Mesenchymal stem cell (in vitro differentiated cells and primary cell): ENCODE measurements around the gene CLEC6A.

Source experiments
- DNase-seq: peaks from one replicate; pipeline ENCODE4 v3.0.0-alpha.2; 2013
- H2AFZ ChIP-seq: one replicate; pipeline ENCODE4 v1.6.1; 2013; ENCODE audit warnings: low read depth, mild to moderate bottlenecking, control low read depth, inconsistent platforms, low read length, moderate library complexity
- H2AK5ac ChIP-seq: 2 replicates; pipeline ENCODE4 v1.6.1; 2013; ENCODE audit warnings: low read length, moderate library complexity, mild to moderate bottlenecking, inconsistent platforms; ENCODE audit not compliant: severe bottlenecking
- H2BK120ac ChIP-seq: one replicate; pipeline ENCODE4 v1.6.1; 2013; ENCODE audit warnings: low read depth, mild to moderate bottlenecking, inconsistent platforms, low read length, moderate library complexity
- H2BK12ac ChIP-seq, 2 experiments: one replicate each; pipeline ENCODE4 v1.6.1; 2013; ENCODE audit warnings: inconsistent platforms in 2 of 2, low read length in 2 of 2, mild to moderate bottlenecking in 2 of 2, moderate library complexity in 2 of 2, control low read depth in 1 of 2
- H2BK15ac ChIP-seq: one replicate; pipeline ENCODE4 v1.6.1; 2013; ENCODE audit warnings: mild to moderate bottlenecking, low read depth, inconsistent platforms; ENCODE audit not compliant: poor library complexity, severe bottlenecking
- H2BK5ac ChIP-seq: 2 replicates; pipeline ENCODE4 v1.6.1; 2013; ENCODE audit warnings: low read depth, mild to moderate bottlenecking, low read length, control low read depth, inconsistent platforms; ENCODE audit not compliant: poor library complexity, severe bottlenecking
- H3K14ac ChIP-seq, 2 experiments: one replicate each; pipeline ENCODE4 v1.6.1; 2013; ENCODE audit warnings: inconsistent platforms in 2 of 2, low read length in 2 of 2, control low read depth in 1 of 2, mild to moderate bottlenecking in 1 of 2, moderate library complexity in 1 of 2
- H3K18ac ChIP-seq, 2 experiments: one replicate each; pipeline ENCODE4 v1.6.1; 2013; ENCODE audit warnings: inconsistent platforms in 2 of 2, low read length in 2 of 2, control low read depth in 1 of 2, low read depth in 1 of 2, mild to moderate bottlenecking in 1 of 2
- H3K23ac ChIP-seq, 2 experiments: one replicate each; pipeline ENCODE4 v1.6.1; 2013; ENCODE audit warnings: inconsistent platforms in 2 of 2, low read length in 2 of 2, mild to moderate bottlenecking in 2 of 2, moderate library complexity in 2 of 2, control low read depth in 1 of 2
- H3K27ac ChIP-seq: 2 replicates; pipeline ENCODE4 v1.5.1; 2013; ENCODE audit warnings: mild to moderate bottlenecking, moderate library complexity, low read length, control low read depth, inconsistent platforms; ENCODE audit not compliant: poor library complexity, severe bottlenecking
- H3K27me3 ChIP-seq, 2 experiments: 2 replicates each; pipeline versions ENCODE4 v1.6.1 to v1.7.0; 2013; ENCODE audit warnings: low read length in 2 of 2, mild to moderate bottlenecking in 2 of 2, moderate library complexity in 2 of 2, control low read depth in 1 of 2, inconsistent platforms in 1 of 2; ENCODE audit not compliant: control insufficient read depth in 1 of 2, insufficient read depth in 1 of 2
- H3K36me3 ChIP-seq, 2 experiments: 2 replicates each; pipeline versions ENCODE4 v1.6.1 to v1.7.0; 2013; ENCODE audit warnings: low read length in 2 of 2, control low read depth in 1 of 2, inconsistent platforms in 1 of 2, low read depth in 1 of 2, mild to moderate bottlenecking in 1 of 2; ENCODE audit not compliant: insufficient read depth in 2 of 2, control insufficient read depth in 1 of 2
- H3K4ac ChIP-seq, 2 experiments: one replicate each; pipeline ENCODE4 v1.6.1; 2013; ENCODE audit warnings: inconsistent platforms in 2 of 2, low read length in 2 of 2, mild to moderate bottlenecking in 2 of 2, moderate library complexity in 2 of 2, control low read depth in 1 of 2, low read depth in 1 of 2
- H3K4me1 ChIP-seq: 2 replicates; pipeline ENCODE4 v1.6.1; 2013; ENCODE audit warnings: low read depth, low read length, control low read depth; ENCODE audit not compliant: control insufficient read depth, insufficient read depth
- H3K4me2 ChIP-seq: 2 replicates; pipeline ENCODE4 v1.6.1; 2013; ENCODE audit warnings: low read length, mild to moderate bottlenecking, inconsistent platforms; ENCODE audit not compliant: poor library complexity, severe bottlenecking
- H3K4me3 ChIP-seq, 2 experiments: 2 replicates each; pipeline versions ENCODE4 v1.5.1 to v1.7.0; 2013; ENCODE audit warnings: low read length in 2 of 2, mild to moderate bottlenecking in 2 of 2, control low read depth in 1 of 2, low read depth in 1 of 2; ENCODE audit not compliant: insufficient read depth in 1 of 2
- H3K79me1 ChIP-seq: replicated peaks from 2 replicates; pipeline ENCODE4 v1.6.1; 2013; ENCODE audit warnings: mild to moderate bottlenecking, control low read depth, low read length, inconsistent platforms; ENCODE audit not compliant: poor library complexity, severe bottlenecking
- H3K9ac ChIP-seq: 2 replicates; pipeline ENCODE4 v1.7.0; 2013; ENCODE audit warnings: mild to moderate bottlenecking, low read length, moderate library complexity
- H3K9me3 ChIP-seq: 2 replicates; pipeline ENCODE4 v1.7.0; 2013; ENCODE audit warnings: mild to moderate bottlenecking, low read length; ENCODE audit not compliant: control insufficient read depth
- H4K8ac ChIP-seq: one replicate; pipeline ENCODE4 v1.6.1; 2013; ENCODE audit warnings: inconsistent platforms, mild to moderate bottlenecking, low read length, moderate library complexity
- H4K91ac ChIP-seq: one replicate; pipeline ENCODE4 v1.6.1; 2013; ENCODE audit warnings: mild to moderate bottlenecking, low read length, inconsistent platforms
- WGBS: methylation state at CpG from one replicate; pipeline ENCODE4 v1.1.7; 2013; ENCODE audit warnings: mixed read lengths; 5-methylcytosine and 5-hydroxymethylcytosine counted together

CLEC6A gene

DNA sequence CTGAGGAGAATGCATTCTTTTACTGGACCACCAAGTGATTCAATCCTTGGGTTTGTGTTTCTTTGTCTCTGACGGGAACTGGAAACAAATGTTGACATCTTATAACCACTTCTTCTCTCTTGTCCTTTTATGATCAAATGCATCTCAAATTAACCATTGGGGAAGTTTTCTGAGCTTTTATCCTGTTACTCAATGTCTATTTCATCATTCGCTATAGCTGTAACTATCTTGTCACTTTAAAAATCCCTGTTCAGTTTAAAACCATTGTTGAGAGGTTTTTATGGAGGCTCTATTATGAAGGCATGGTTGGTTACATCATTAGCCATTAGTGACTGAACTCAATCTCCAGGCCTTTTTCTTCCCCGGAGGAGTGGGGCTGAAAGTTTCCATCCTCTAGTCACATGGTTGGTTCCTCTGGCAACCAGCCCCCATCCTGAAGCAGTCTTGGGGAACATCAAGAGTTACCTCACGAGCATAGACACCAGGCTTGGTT lies 2.7 kb upstream of the CLEC6A start:
- no peak overlapping the region for H3K18ac ChIP-seq
- no peak overlapping the region for H3K9ac ChIP-seq
- no peak overlapping the region for H2BK12ac ChIP-seq
- H2BK120ac ChIP-seq, result no peak overlapping the region
- H3K4me1 ChIP-seq, result peaks cover 1% of the 10 kb centered on the region
- no peak overlapping the region for H2BK15ac ChIP-seq
- no peak overlapping the region for H2AK5ac ChIP-seq
- H2BK5ac ChIP-seq, result no peak overlapping the region
- H3K4me3 ChIP-seq, result no peak overlapping the region
- H3K9me3 ChIP-seq, result no peaks in the 10 kb centered on the region
- no peaks in the 10 kb centered on the region for H3K79me1 ChIP-seq
- peaks cover 0 to under 1% of the 10 kb centered on the region in 2 experiments for H3K27me3 ChIP-seq
- DNase-seq, result no peak
- no peak overlapping the region for H3K4ac ChIP-seq
- H2AFZ ChIP-seq, result no peak overlapping the region
- H3K23ac ChIP-seq, result no peak overlapping the region
- H4K91ac ChIP-seq, result no peak overlapping the region
- no peak overlapping the region for H3K14ac ChIP-seq
- no peak overlapping the region for H3K4me2 ChIP-seq
- WGBS, result 81% methylated on average over 3 of the region's 4 CpGs
- H3K27ac ChIP-seq, result no peak overlapping the region
- no peak overlapping the region for H4K8ac ChIP-seq
- no peaks in the 10 kb centered on the region for H3K36me3 ChIP-seq

GRCh38 chr12:8453796-8454195 lies 2.0 kb upstream of the CLEC6A start:
- H3K4ac ChIP-seq, result no peak overlapping the region
- no peak overlapping the region for H4K91ac ChIP-seq
- no peaks in the 10 kb centered on the region for H3K9me3 ChIP-seq
- H3K23ac ChIP-seq, result no peak overlapping the region
- H3K4me1 ChIP-seq, result peaks cover 1% of the 10 kb centered on the region
- 86% methylated on average over 1 of the region's 1 CpG for WGBS
- H3K27ac ChIP-seq, result no peak overlapping the region
- H3K14ac ChIP-seq, result no peak overlapping the region
- H3K4me3 ChIP-seq, result no peak overlapping the region
- H2AFZ ChIP-seq, result no peak overlapping the region
- no peak overlapping the region for H2BK5ac ChIP-seq
- H4K8ac ChIP-seq, result no peak overlapping the region
- no peak overlapping the region for H3K4me2 ChIP-seq
- no peak overlapping the region for H2BK15ac ChIP-seq
- H2BK12ac ChIP-seq, result no peak overlapping the region
- peaks cover 0 to 6% of the 10 kb centered on the region in 2 experiments for H3K27me3 ChIP-seq
- H2AK5ac ChIP-seq, result no peak overlapping the region
- no peaks in the 10 kb centered on the region for H3K36me3 ChIP-seq
- no peak overlapping the region for H3K9ac ChIP-seq
- DNase-seq, result no peak
- H2BK120ac ChIP-seq, result no peak overlapping the region
- H3K18ac ChIP-seq, result no peak overlapping the region
- no peaks in the 10 kb centered on the region for H3K79me1 ChIP-seq

- H3K4me1 ChIP-seq, result no peaks in the 10 kb centered on the region
- no peak overlapping the region for H3K18ac ChIP-seq
- no peak overlapping the region for H2AK5ac ChIP-seq
- H2BK120ac ChIP-seq, result no peak overlapping the region
- H4K91ac ChIP-seq, result no peak overlapping the region
- no peaks in the 10 kb centered on the region for H3K79me1 ChIP-seq
- no peak overlapping the region for H3K9ac ChIP-seq
- H4K8ac ChIP-seq, result no peak overlapping the region
- no peaks in the 10 kb centered on the region for H3K36me3 ChIP-seq
- H2AFZ ChIP-seq, result no peak overlapping the region
- no peak overlapping the region for H3K4me3 ChIP-seq
- H3K14ac ChIP-seq, result no peak overlapping the region
- H3K4ac ChIP-seq, result no peak overlapping the region
- peaks cover 0 to 6% of the 10 kb centered on the region in 2 experiments for H3K27me3 ChIP-seq
- DNase-seq, result no peak
- H2BK12ac ChIP-seq, result no peak overlapping the region
- no peak overlapping the region for H2BK5ac ChIP-seq
- H3K9me3 ChIP-seq, result no peaks in the 10 kb centered on the region
- H3K27ac ChIP-seq, result no peak overlapping the region
- no peak overlapping the region for H2BK15ac ChIP-seq
- no peak overlapping the region for H3K23ac ChIP-seq
- H3K4me2 ChIP-seq, result no peak overlapping the region
Measured at GRCh38 chr12:8455271-8455670, 491 bp upstream of the CLEC6A start.

DNA sequence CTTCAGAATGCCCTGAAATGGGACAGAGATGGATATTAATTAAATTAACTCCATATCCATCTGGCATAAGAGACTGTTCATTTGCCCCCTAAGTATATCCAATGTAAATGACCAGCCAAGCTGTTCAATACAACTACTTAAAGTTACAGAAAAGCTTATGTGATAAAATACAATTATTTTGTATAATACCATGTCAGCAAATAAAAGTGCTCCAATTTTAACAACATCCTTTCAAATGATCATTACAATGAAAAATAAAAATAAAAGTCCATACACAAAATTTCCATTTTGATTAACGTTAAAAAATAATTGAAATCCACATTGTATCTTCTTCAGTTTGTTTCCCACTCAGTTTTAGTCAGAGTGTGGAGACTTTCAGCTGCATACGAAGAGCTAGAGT lies 5.7 kb downstream of the CLEC6A start:
- H4K91ac ChIP-seq, result no peak overlapping the region
- no peak overlapping the region for H2AK5ac ChIP-seq
- H3K9me3 ChIP-seq, result no peaks in the 10 kb centered on the region
- no peak overlapping the region for H3K4me3 ChIP-seq
- H3K27me3 ChIP-seq, result peaks cover 0 to 6% of the 10 kb centered on the region in 2 experiments
- H2AFZ ChIP-seq, result no peak overlapping the region
- no peak overlapping the region for H3K23ac ChIP-seq
- 83% methylated on average over 2 of the region's 2 CpGs for WGBS
- H3K4me1 ChIP-seq, result no peaks in the 10 kb centered on the region
- H2BK5ac ChIP-seq, result no peak overlapping the region
- H3K18ac ChIP-seq, result no peak overlapping the region
- H3K9ac ChIP-seq, result no peak overlapping the region
- no peak overlapping the region for H2BK15ac ChIP-seq
- no peak overlapping the region for H3K27ac ChIP-seq
- no peaks in the 10 kb centered on the region for H3K36me3 ChIP-seq
- H2BK120ac ChIP-seq, result no peak overlapping the region
- H3K4me2 ChIP-seq, result no peak overlapping the region
- no peaks in the 10 kb centered on the region for H3K79me1 ChIP-seq
- H2BK12ac ChIP-seq, result no peak overlapping the region
- H4K8ac ChIP-seq, result no peak overlapping the region
- no peak for DNase-seq
- H3K4ac ChIP-seq, result no peak overlapping the region
- no peak overlapping the region for H3K14ac ChIP-seq
